Hepatocyte (in vitro differentiated cells): ENCODE measurements around the gene SEMA6A. TPM values are rescaled to one million over a fixed set of nuclear protein-coding genes. Genes with fewer than 3 reads are reported as not detected.

ENCODE experiments used
- DNase-seq: peaks from one replicate; pipeline ENCODE4 v3.0.0-alpha.2; 2016; ENCODE audit warnings: low spot score
- H2AFZ ChIP-seq: fragments of 200-600 bp; sonication (generic); 2 replicates; pipeline ENCODE4 v1.6.0; 2016; ENCODE audit warnings: antibody characterized with exemption, mild to moderate bottlenecking
- H3K27ac ChIP-seq: fragments of 200-600 bp; sonication (generic); 2 replicates; pipeline ENCODE4 v1.5.1; 2016; ENCODE audit warnings: mild to moderate bottlenecking
- H3K27me3 ChIP-seq: fragments of 200-600 bp; sonication (generic); 2 replicates; pipeline ENCODE4 v1.6.1; 2016
- H3K36me3 ChIP-seq: fragments of 200-600 bp; sonication (generic); replicated peaks from 2 replicates; pipeline ENCODE4 v1.5.1; 2016; ENCODE audit warnings: low read depth; ENCODE audit not compliant: insufficient read depth
- H3K4me1 ChIP-seq: fragments of 200-600 bp; sonication (generic); 2 replicates; pipeline ENCODE4 v1.5.1; 2016; ENCODE audit warnings: mild to moderate bottlenecking, moderate library complexity; ENCODE audit not compliant: insufficient read depth
- H3K4me2 ChIP-seq: fragments of 200-600 bp; sonication (generic); 2 replicates; pipeline ENCODE4 v1.6.0; 2016
- H3K4me3 ChIP-seq: fragments of 200-600 bp; sonication (generic); 2 replicates; pipeline ENCODE4 v1.5.1; 2016; ENCODE audit warnings: mild to moderate bottlenecking
- H3K79me2 ChIP-seq: fragments of 200-600 bp; sonication (generic); 2 replicates; pipeline ENCODE4 v1.6.0; 2017; ENCODE audit warnings: mild to moderate bottlenecking
- H3K9me2 ChIP-seq: fragments of 200-600 bp; sonication (generic); replicated peaks from 2 replicates; pipeline ENCODE4 v1.6.0; 2017; ENCODE audit warnings: mild to moderate bottlenecking; ENCODE audit not compliant: insufficient read depth
- H3K9me3 ChIP-seq: fragments of 200-600 bp; sonication (generic); 2 replicates; pipeline ENCODE4 v1.5.1; 2016; ENCODE audit warnings: low read depth, mild to moderate bottlenecking
- H4K20me1 ChIP-seq: fragments of 200-600 bp; sonication (generic); 2 replicates; pipeline ENCODE4 v1.6.0; 2016; ENCODE audit warnings: mild to moderate bottlenecking; ENCODE audit not compliant: insufficient read depth, poor library complexity, severe bottlenecking
- EZH2 ChIP-seq: fragments of 200-600 bp; sonication (generic); IDR thresholded peaks from 2 replicates; pipeline ENCODE4 v1.6.1; 2016; ENCODE audit warnings: antibody characterized with exemption, mild to moderate bottlenecking, borderline replicate concordance
- EZH2phosphoT487 ChIP-seq: fragments of 200-600 bp; sonication (generic); IDR thresholded peaks from one replicate; pipeline ENCODE4 v1.6.1; 2018; ENCODE audit warnings: antibody characterized with exemption, mild to moderate bottlenecking, low read depth, moderate library complexity; ENCODE audit not compliant: unreplicated experiment, severe bottlenecking
- WGBS: methylation state at CpG from one replicate; pipeline ENCODE4 v1.1.6; 2016; ENCODE audit warnings: low lambda C conversion rate; ENCODE audit errors: missing lambda C conversion rate; 5-methylcytosine and 5-hydroxymethylcytosine counted together
- polyA plus RNA-seq: library from polyadenylated mRNA; unstranded; fragments of >200 nt; fragmentation: Nextera tagmentation; extraction: Ambion mirVana; gene quantifications from 2 replicates; pipeline ENCODE4 v1.2.1, GENCODE V29; 2016
- total RNA-seq: library from RNA; depleted of rRNA; stranded (reverse); fragments of >200 nt; gene quantifications from 2 replicates; pipeline ENCODE4 v1.2.3, GENCODE V29; 2014
- TF ChIP-seq, protein P1 (sequence below): fragments of 200-600 bp; sonication (generic); IDR thresholded peaks from 2 replicates; pipeline ENCODE4 v1.5.1; 2016; ENCODE audit warnings: antibody characterized with exemption, mild to moderate bottlenecking; ENCODE audit not compliant: poor library complexity

Gene SEMA6A
- total and polyA plus RNA-seq, 2 experiments from 2014 or later = 38.2 to 68.6 TPM

GRCh38 chr5:116395631-116396203 lies 178.9 kb downstream of the SEMA6A start:
- TF ChIP-seq, protein P1, sequence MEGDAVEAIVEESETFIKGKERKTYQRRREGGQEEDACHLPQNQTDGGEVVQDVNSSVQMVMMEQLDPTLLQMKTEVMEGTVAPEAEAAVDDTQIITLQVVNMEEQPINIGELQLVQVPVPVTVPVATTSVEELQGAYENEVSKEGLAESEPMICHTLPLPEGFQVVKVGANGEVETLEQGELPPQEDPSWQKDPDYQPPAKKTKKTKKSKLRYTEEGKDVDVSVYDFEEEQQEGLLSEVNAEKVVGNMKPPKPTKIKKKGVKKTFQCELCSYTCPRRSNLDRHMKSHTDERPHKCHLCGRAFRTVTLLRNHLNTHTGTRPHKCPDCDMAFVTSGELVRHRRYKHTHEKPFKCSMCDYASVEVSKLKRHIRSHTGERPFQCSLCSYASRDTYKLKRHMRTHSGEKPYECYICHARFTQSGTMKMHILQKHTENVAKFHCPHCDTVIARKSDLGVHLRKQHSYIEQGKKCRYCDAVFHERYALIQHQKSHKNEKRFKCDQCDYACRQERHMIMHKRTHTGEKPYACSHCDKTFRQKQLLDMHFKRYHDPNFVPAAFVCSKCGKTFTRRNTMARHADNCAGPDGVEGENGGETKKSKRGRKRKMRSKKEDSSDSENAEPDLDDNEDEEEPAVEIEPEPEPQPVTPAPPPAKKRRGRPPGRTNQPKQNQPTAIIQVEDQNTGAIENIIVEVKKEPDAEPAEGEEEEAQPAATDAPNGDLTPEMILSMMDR = no peak
- no peak for TF ChIP-seq EZH2phosphoT487
- TF ChIP-seq EZH2 = no peak
- H3K4me2 ChIP-seq = no peak overlapping the region
- WGBS = 54% methylated on average over 4 of the region's 4 CpGs
- H3K79me2 ChIP-seq = no peaks in the 10 kb centered on the region
- H3K27ac ChIP-seq = no peak overlapping the region
- no peak overlapping the region for H2AFZ ChIP-seq
- H3K9me3 ChIP-seq = no peaks in the 10 kb centered on the region
- H3K27me3 ChIP-seq = no peaks in the 10 kb centered on the region
- no peaks in the 10 kb centered on the region for H4K20me1 ChIP-seq
- no peak for DNase-seq
- no peaks in the 10 kb centered on the region for H3K4me1 ChIP-seq
- no peaks in the 10 kb centered on the region for H3K36me3 ChIP-seq
- H3K4me3 ChIP-seq = no peak overlapping the region
- no peaks in the 10 kb centered on the region for H3K9me2 ChIP-seq

DNA sequence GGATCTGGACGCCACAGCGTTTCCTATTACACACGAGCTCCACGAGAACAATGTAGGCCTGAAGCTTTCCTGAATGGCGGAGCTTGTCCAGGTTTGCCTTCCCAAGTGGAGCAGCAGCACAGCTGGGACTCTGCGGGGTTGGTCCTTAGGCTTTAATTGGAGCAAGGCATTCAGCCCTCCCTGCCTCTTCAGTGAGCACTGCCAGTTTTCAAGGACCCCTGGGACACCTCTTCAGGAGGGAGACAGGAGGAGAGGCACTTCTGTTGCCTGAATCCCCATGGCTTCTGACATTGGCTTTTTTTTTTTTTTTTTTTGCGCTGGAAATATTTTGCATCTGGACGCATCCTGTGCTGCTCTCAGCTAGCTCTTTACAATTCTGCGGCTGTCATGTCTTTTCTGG lies 179.4 kb downstream of the SEMA6A start:
- 70% methylated on average over 9 of the region's 9 CpGs for WGBS
- H3K4me2 ChIP-seq = no peak overlapping the region
- no peaks in the 10 kb centered on the region for H3K4me1 ChIP-seq
- DNase-seq = no peak
- TF ChIP-seq, protein P1 = no peak
- TF ChIP-seq EZH2phosphoT487 (no peak), EZH2 (no peak)
- no peaks in the 10 kb centered on the region for H3K27me3 ChIP-seq
- H3K9me2 ChIP-seq = no peaks in the 10 kb centered on the region
- no peaks in the 10 kb centered on the region for H4K20me1 ChIP-seq
- H3K79me2 ChIP-seq = no peaks in the 10 kb centered on the region
- H3K4me3 ChIP-seq = no peak overlapping the region
- no peak overlapping the region for H2AFZ ChIP-seq
- no peak overlapping the region for H3K27ac ChIP-seq
- no peaks in the 10 kb centered on the region for H3K36me3 ChIP-seq
- no peaks in the 10 kb centered on the region for H3K9me3 ChIP-seq

DNA sequence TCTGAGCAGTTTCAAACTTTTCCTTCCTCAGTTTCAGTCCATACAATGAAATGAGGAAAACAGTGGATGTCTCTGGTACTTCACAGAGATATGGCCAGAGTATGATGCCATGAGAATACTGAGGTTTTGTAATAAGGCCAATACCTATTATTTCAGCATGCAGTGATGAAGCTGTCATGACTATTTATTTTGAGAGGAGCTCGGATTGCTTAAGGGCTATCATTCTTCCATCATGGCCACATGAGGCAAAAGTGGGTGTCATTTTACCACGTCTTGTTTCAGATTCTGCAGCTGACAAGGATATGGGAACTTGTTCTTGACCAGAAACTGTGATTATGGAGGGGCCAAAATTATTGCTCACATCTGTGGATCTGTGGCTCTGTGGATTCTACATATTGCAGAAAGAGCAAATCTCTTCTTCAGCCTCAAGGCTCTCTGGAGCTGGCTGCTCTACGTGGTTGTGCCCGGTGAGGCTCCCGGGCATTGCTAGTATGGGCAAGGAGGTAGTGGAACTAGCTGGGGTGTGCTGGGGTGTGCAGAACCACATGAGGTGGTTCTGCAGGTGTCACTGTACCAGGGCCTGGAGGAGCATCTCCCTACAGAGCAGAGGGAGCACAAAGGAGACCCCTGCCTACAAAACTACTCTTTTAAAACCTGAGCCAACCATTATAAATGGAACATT lies 180.3 kb downstream of the SEMA6A start:
- H2AFZ ChIP-seq = no peak overlapping the region
- TF ChIP-seq EZH2 (no peak), EZH2phosphoT487 (no peak)
- TF ChIP-seq, protein P1 = no peak
- no peak overlapping the region for H3K27ac ChIP-seq
- H3K4me2 ChIP-seq = no peak overlapping the region
- no peaks in the 10 kb centered on the region for H3K27me3 ChIP-seq
- H3K9me3 ChIP-seq = no peaks in the 10 kb centered on the region
- H3K9me2 ChIP-seq = no peaks in the 10 kb centered on the region
- no peaks in the 10 kb centered on the region for H3K79me2 ChIP-seq
- H4K20me1 ChIP-seq = no peaks in the 10 kb centered on the region
- DNase-seq = no peak
- 95% methylated on average over 5 of the region's 5 CpGs for WGBS
- no peaks in the 10 kb centered on the region for H3K4me1 ChIP-seq
- no peaks in the 10 kb centered on the region for H3K36me3 ChIP-seq
- H3K4me3 ChIP-seq = no peak overlapping the region
